Trophoblast cell (in vitro differentiated cells and primary cell): ENCODE data around the gene CCDC198.

Experiments
- DNase-seq, 2 donors: peaks; one replicate each; pipeline ENCODE4 v3.0.0-alpha.2; 2016
- H2AFZ ChIP-seq: 2 replicates; pipeline ENCODE4 v1.6.1; 2013; ENCODE audit warnings: low read length, moderate library complexity, mild to moderate bottlenecking; ENCODE audit not compliant: insufficient read depth, poor library complexity
- H2AK5ac ChIP-seq: 2 replicates; pipeline ENCODE4 v1.6.1; 2013; ENCODE audit warnings: mild to moderate bottlenecking, low read length
- H2BK120ac ChIP-seq: 2 replicates; pipeline ENCODE4 v1.6.1; 2013; ENCODE audit warnings: low read length, mild to moderate bottlenecking, moderate library complexity; ENCODE audit not compliant: insufficient read depth, poor library complexity
- H2BK12ac ChIP-seq: 2 replicates; pipeline ENCODE4 v1.6.1; 2013; ENCODE audit warnings: mild to moderate bottlenecking, low read length, moderate library complexity
- H2BK5ac ChIP-seq: 2 replicates; pipeline ENCODE4 v1.6.1; 2013; ENCODE audit warnings: low read length, low read depth, moderate library complexity, mild to moderate bottlenecking; ENCODE audit not compliant: poor library complexity
- H3K14ac ChIP-seq: 2 replicates; pipeline ENCODE4 v1.6.1; 2013; ENCODE audit warnings: mild to moderate bottlenecking, low read length
- H3K18ac ChIP-seq: 2 replicates; pipeline ENCODE4 v1.6.1; 2013; ENCODE audit warnings: mild to moderate bottlenecking, low read length
- H3K23ac ChIP-seq: 2 replicates; pipeline ENCODE4 v1.6.1; 2013; ENCODE audit warnings: low read length
- H3K27ac ChIP-seq: 2 replicates; pipeline ENCODE4 v1.5.1; 2013; ENCODE audit warnings: low read depth, mild to moderate bottlenecking, inconsistent platforms, low read length, moderate library complexity
- H3K27me3 ChIP-seq: 2 replicates; pipeline ENCODE4 v1.6.1; 2013; ENCODE audit warnings: inconsistent platforms, mild to moderate bottlenecking, low read length, moderate library complexity; ENCODE audit not compliant: insufficient read depth
- H3K36me3 ChIP-seq, 2 experiments: 1 replicate in 1 of 2; 2 replicates in 1 of 2; pipeline ENCODE4 v1.6.1; 2013; ENCODE audit warnings: low read length in 2 of 2, mild to moderate bottlenecking in 2 of 2, moderate library complexity in 1 of 2; ENCODE audit not compliant: insufficient read depth in 2 of 2, control insufficient read depth in 1 of 2
- H3K4ac ChIP-seq: 2 replicates; pipeline ENCODE4 v1.6.1; 2013; ENCODE audit warnings: low read depth, mild to moderate bottlenecking, low read length, moderate library complexity
- H3K4me1 ChIP-seq, 2 experiments: 1 replicate in 1 of 2; 2 replicates in 1 of 2; pipeline ENCODE4 v1.6.1; 2013; ENCODE audit warnings: low read length in 2 of 2, mild to moderate bottlenecking in 2 of 2, moderate library complexity in 1 of 2; ENCODE audit not compliant: insufficient read depth in 2 of 2, control insufficient read depth in 1 of 2
- H3K4me2 ChIP-seq: 2 replicates; pipeline ENCODE4 v1.6.1; 2013; ENCODE audit warnings: inconsistent platforms, mild to moderate bottlenecking, low read length, moderate library complexity
- H3K4me3 ChIP-seq: 2 replicates; pipeline ENCODE4 v1.5.1; 2013; ENCODE audit warnings: mild to moderate bottlenecking, low read depth, low read length, inconsistent platforms
- H3K79me1 ChIP-seq: one replicate; pipeline ENCODE4 v1.6.1; 2013; ENCODE audit warnings: low read length
- H3K79me2 ChIP-seq: 2 replicates; pipeline ENCODE4 v1.6.1; 2013; ENCODE audit warnings: low read length, mild to moderate bottlenecking; ENCODE audit not compliant: control insufficient read depth, insufficient read depth, poor library complexity
- H3K9ac ChIP-seq: 2 replicates; pipeline ENCODE4 v1.6.1; 2013; ENCODE audit warnings: mild to moderate bottlenecking, low read length
- H3K9me3 ChIP-seq: 2 replicates; pipeline ENCODE4 v1.6.1; 2013; ENCODE audit warnings: low read depth, mild to moderate bottlenecking, control low read depth, inconsistent platforms, low read length; ENCODE audit not compliant: insufficient read depth
- H4K12ac ChIP-seq: 2 replicates; pipeline ENCODE4 v1.6.1; 2013; ENCODE audit warnings: low read depth, mild to moderate bottlenecking, low read length, moderate library complexity
- H4K8ac ChIP-seq: 2 replicates; pipeline ENCODE4 v1.6.1; 2013; ENCODE audit warnings: low read depth, mild to moderate bottlenecking, low read length, moderate library complexity
- H4K91ac ChIP-seq: one replicate; pipeline ENCODE4 v1.6.1; 2013; ENCODE audit warnings: low read depth, mild to moderate bottlenecking, low read length, moderate library complexity
- WGBS: extraction: QIAGEN DNeasy Blood & Tissue Kit; methylation state at CpG from one replicate; pipeline ENCODE4 v1.1.7; 2013; ENCODE audit warnings: missing lambda C conversion rate; ENCODE audit not compliant: insufficient read length, insufficient coverage; ENCODE audit errors: extremely low coverage; 5-methylcytosine and 5-hydroxymethylcytosine counted together

Gene CCDC198

DNA sequence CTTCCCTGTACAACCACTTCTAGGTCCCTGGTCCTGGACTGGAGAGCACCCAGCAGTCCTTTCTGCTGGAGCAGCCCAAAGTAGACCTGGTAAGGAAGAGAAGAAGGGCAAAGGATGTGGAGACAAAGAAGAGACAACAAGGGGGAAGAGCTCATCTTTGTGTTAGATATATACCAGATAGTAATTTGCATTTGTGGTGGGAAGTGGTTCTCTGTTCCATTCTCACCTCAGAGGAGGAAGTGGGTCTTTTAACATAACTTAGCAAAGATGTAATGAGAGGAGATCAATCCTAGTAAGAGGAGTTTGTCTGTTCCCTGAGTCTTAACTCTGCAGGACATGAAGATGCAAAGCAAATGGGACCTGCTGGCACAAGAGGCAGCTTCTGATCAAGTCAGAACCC is 8.0 kb downstream of the CCDC198 start:
- Histone ChIP-seq H3K4ac (no peak overlapping the region), H3K9ac (no peak overlapping the region), H3K4me3 (no peak overlapping the region), H3K79me1 (no peaks in the 10 kb centered on the region), H2BK12ac (no peak overlapping the region), H3K36me3 (no peaks in the 10 kb centered on the region), H3K18ac (no peak overlapping the region), H3K27ac (no peak overlapping the region), H4K12ac (no peak overlapping the region), H3K23ac (no peak overlapping the region), H3K4me1 (no peaks in the 10 kb centered on the region), H3K27me3 (no peaks in the 10 kb centered on the region), H2BK5ac (no peak overlapping the region), H3K79me2 (no peaks in the 10 kb centered on the region), H3K14ac (no peak overlapping the region), H3K9me3 (no peaks in the 10 kb centered on the region), H3K4me2 (no peak overlapping the region), H2AK5ac (no peak overlapping the region), H4K91ac (no peak overlapping the region), H4K8ac (no peak overlapping the region), H2BK120ac (no peak overlapping the region), H2AFZ (no peak overlapping the region)
- DNase-seq = no peak

DNA sequence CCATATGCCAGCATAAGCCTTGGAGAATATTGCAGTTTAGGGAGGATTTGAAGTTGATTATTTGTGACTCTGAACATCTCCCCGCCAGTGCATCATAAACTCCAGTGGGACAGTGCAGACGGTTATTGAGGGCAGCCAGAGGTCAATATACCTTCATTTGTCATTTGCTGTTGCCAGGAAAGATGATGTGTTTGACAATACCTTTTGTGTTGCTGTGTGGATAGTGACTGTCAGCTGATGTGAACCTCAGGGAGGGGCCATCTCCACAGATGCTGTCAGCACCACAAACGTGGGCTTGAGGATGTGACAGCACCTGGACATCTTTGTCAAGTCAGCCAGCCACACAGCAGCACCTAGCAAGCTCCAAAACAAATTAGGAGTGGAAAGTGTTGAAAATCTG is 11.5 kb downstream of the CCDC198 start:
- Histone ChIP-seq H2BK120ac (no peak overlapping the region), H3K14ac (no peak overlapping the region)

DNA sequence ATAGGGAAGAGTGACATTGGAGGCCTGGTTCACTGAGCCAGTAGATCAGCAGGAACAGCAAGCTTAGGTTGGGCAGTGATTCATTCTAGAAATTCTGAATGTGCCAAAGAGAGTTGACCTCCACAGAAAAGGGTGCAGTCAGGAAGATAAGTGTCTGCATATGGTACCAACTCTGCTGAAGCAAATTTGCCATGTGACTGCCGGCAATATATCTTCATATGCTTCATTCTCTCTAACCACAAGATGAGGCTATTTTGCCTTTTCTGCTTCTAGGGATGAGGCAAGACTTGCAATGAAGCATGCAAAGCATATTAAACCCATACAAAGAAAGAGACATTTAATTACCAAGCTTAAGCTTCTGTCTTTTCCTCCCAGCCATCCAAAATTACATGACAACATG is 13.6 kb downstream of the CCDC198 start:
- WGBS = no CpG with 5 or more reads among the region's 1 CpG
- H3K4me3 ChIP-seq = no peak overlapping the region
- no peak overlapping the region for H2AK5ac ChIP-seq
- no peak overlapping the region for H2BK5ac ChIP-seq
- no peak overlapping the region for H3K23ac ChIP-seq
- H3K9ac ChIP-seq = no peak overlapping the region
- no peaks in the 10 kb centered on the region for H3K9me3 ChIP-seq
- no peak overlapping the region for H3K14ac ChIP-seq
- H3K36me3 ChIP-seq = no peaks in the 10 kb centered on the region
- no peaks in the 10 kb centered on the region for H3K27me3 ChIP-seq
- H4K12ac ChIP-seq = no peak overlapping the region
- no peak overlapping the region for H4K8ac ChIP-seq
- no peak overlapping the region for H3K18ac ChIP-seq
- H2BK120ac ChIP-seq = no peak overlapping the region
- H3K4ac ChIP-seq = no peak overlapping the region
- H2AFZ ChIP-seq = no peak overlapping the region
- no peak overlapping the region for H3K4me2 ChIP-seq
- H2BK12ac ChIP-seq = no peak overlapping the region
- no peaks in the 10 kb centered on the region for H3K79me2 ChIP-seq
- H3K27ac ChIP-seq = no peak overlapping the region
- H3K4me1 ChIP-seq = no peaks in the 10 kb centered on the region
- no peak for DNase-seq
- H3K79me1 ChIP-seq = no peaks in the 10 kb centered on the region
- H4K91ac ChIP-seq = no peak overlapping the region

More for the DNA sequence above, 11.5 kb downstream of the CCDC198 start:
- H3K27ac ChIP-seq = no peak overlapping the region
- no peaks in the 10 kb centered on the region for H3K79me1 ChIP-seq
- H3K9me3 ChIP-seq = no peaks in the 10 kb centered on the region
- no peak overlapping the region for H3K4me3 ChIP-seq
- H2BK12ac ChIP-seq = no peak overlapping the region
- DNase-seq = no peak
- H2AK5ac ChIP-seq = no peak overlapping the region
- no peaks in the 10 kb centered on the region for H3K4me1 ChIP-seq
- H3K18ac ChIP-seq = no peak overlapping the region
- no peak overlapping the region for H3K9ac ChIP-seq
- no peak overlapping the region for H3K4ac ChIP-seq
- H4K12ac ChIP-seq = no peak overlapping the region
- no peaks in the 10 kb centered on the region for H3K36me3 ChIP-seq
- no peaks in the 10 kb centered on the region for H3K27me3 ChIP-seq
- no peak overlapping the region for H2BK5ac ChIP-seq
- no peak overlapping the region for H2AFZ ChIP-seq
- H4K91ac ChIP-seq = no peak overlapping the region
- H4K8ac ChIP-seq = no peak overlapping the region
- H3K4me2 ChIP-seq = no peak overlapping the region
- H3K79me2 ChIP-seq = no peaks in the 10 kb centered on the region
- WGBS = no CpG with 5 or more reads among the region's 3 CpGs
- H3K23ac ChIP-seq = no peak overlapping the region

DNA sequence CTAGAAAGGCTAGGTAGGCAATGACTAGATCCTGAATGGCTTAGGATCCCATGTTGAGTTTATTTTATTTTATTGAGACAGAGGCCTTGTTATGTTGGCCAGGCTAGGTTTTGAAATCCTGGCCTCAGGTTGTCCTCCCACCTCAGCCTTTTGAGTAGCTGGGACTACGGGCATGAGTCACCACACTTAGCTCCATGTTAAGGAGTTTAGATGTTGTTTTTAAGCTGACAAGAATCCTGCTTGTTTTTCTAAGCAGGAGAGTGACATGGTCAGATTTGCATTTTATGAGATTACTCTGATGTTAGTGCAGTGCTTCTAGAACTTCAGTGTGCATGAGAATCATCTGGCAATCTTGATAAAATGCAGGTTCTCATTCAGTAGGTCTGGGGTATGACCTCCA is 14.5 kb downstream of the CCDC198 start:
- Histone ChIP-seq H3K36me3 (no peaks in the 10 kb centered on the region), H3K14ac (no peak overlapping the region), H3K18ac (no peak overlapping the region), H3K9ac (no peak overlapping the region), H3K79me2 (no peaks in the 10 kb centered on the region), H4K8ac (no peak overlapping the region), H2BK120ac (no peak overlapping the region), H4K12ac (no peak overlapping the region), H3K4me2 (no peak overlapping the region), H2AFZ (no peak overlapping the region), H3K4ac (no peak overlapping the region), H3K27me3 (no peaks in the 10 kb centered on the region), H3K9me3 (no peaks in the 10 kb centered on the region), H3K79me1 (no peaks in the 10 kb centered on the region), H4K91ac (no peak overlapping the region), H3K27ac (no peak overlapping the region), H3K4me1 (peaks cover 0 to under 1% of the 10 kb centered on the region in 2 experiments), H2BK12ac (no peak overlapping the region), H3K4me3 (no peak overlapping the region), H3K23ac (no peak overlapping the region), H2BK5ac (no peak overlapping the region), H2AK5ac (no peak overlapping the region)
- no CpG with 5 or more reads among the region's 1 CpG for WGBS
- peak in 1 of 2 donors; percentile 4 for DNase-seq
